K562 (cell line): Measurements from ENCODE around the gene CLTC.

Experiments
- CREM ChIP-seq: IDR thresholded peaks from 2 replicates; pipeline ENCODE4 v1.6.1; 2014; ENCODE audit warnings: antibody characterized with exemption, low read depth
- CTBP1 ChIP-seq: fragments of 450-650 bp; IDR thresholded peaks from 2 replicates; pipeline ENCODE4 v1.6.1; 2016; ENCODE audit warnings: borderline replicate concordance
- LCOR ChIP-seq: sonication (generic); formaldehyde crosslinking; IDR thresholded peaks from 2 replicates; pipeline ENCODE4 v1.8.0; 2022; ENCODE audit warnings: mild to moderate bottlenecking, missing genetic modification reagents
- PHF8 ChIP-seq: fragments of 200-600 bp; sonication (generic); IDR thresholded peaks from 2 replicates; pipeline ENCODE4 v1.6.1; 2012; ENCODE audit warnings: mixed run types, mild to moderate bottlenecking, inconsistent platforms, low read length, moderate library complexity, borderline replicate concordance
- POLR2A ChIP-seq: fragments of 450-650 bp; conservative IDR thresholded peaks from 2 replicates; pipeline ENCODE4 v1.6.1; 2016
- SREBF2 ChIP-seq: sonication (generic); formaldehyde crosslinking; IDR thresholded peaks from 2 replicates; pipeline ENCODE4 v1.4.0; 2020; ENCODE audit warnings: mild to moderate bottlenecking, missing genetic modification reagents
- ZNF217 ChIP-seq: sonication (generic); formaldehyde crosslinking; IDR thresholded peaks from 2 replicates; pipeline ENCODE4 v1.8.0; 2022; ENCODE audit warnings: mild to moderate bottlenecking, missing genetic modification reagents
- TF ChIP-seq, protein P1 (sequence below), 3 experiments: IDR thresholded peaks in 2 of 3; conservative IDR thresholded peaks in 1 of 3; 2 replicates each; pipeline ENCODE4 v1.5.1; 2011 to 2012; ENCODE audit warnings: low read length in 3 of 3, mild to moderate bottlenecking in 3 of 3, control low read depth in 2 of 3, improper control_type of control experiment in 1 of 3, inconsistent platforms in 1 of 3, low read depth in 1 of 3, mixed read lengths in 1 of 3, moderate library complexity in 1 of 3; ENCODE audit not compliant: insufficient read depth in 2 of 3

DNA sequence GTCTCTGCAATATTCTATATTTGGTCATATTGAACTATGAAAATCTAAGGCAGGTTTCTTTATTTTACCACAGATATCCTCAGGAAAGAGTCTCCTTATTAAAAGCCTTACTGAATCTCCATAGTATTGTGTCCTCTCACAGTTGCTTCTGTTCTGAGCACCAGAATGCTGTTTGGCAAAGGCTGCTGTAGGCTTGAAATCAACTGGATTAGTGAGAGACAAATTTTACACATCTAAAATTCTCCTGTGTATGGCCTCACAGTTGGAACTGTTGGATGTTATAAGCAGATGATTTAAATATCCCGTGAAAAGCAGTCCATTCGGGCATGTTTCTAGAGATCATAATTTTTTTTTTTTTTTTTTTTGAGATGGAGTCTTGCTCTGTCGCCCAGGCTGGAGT lies 9.5 kb downstream of the CLTC start:
- TF ChIP-seq POLR2A (no peak), ZNF217 (CRISPR knock-in tag) (no peak), CREM (no peak), CTBP1 (no peak), SREBF2 (no peak), PHF8 (no peak), LCOR (CRISPR knock-in tag) (no peak)
- TF ChIP-seq, protein P1, sequence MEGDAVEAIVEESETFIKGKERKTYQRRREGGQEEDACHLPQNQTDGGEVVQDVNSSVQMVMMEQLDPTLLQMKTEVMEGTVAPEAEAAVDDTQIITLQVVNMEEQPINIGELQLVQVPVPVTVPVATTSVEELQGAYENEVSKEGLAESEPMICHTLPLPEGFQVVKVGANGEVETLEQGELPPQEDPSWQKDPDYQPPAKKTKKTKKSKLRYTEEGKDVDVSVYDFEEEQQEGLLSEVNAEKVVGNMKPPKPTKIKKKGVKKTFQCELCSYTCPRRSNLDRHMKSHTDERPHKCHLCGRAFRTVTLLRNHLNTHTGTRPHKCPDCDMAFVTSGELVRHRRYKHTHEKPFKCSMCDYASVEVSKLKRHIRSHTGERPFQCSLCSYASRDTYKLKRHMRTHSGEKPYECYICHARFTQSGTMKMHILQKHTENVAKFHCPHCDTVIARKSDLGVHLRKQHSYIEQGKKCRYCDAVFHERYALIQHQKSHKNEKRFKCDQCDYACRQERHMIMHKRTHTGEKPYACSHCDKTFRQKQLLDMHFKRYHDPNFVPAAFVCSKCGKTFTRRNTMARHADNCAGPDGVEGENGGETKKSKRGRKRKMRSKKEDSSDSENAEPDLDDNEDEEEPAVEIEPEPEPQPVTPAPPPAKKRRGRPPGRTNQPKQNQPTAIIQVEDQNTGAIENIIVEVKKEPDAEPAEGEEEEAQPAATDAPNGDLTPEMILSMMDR (IDR thresholded peaks at IDR 0.05 in 2 of 3, conservative IDR thresholded peaks at IDR 0.05 in 1 of 3; ENCODE audit: insufficient read depth in 2 of 3, low read depth in 1 of 3, low read length in 3 of 3) = no peak
